SK-N-SH (cell line): ENCODE data around the gene GLCE. TPM values are rescaled to one million over a fixed set of nuclear protein-coding genes. Genes with fewer than 3 reads are reported as not detected.
A peak's percentile ranks its signal among the peaks of the same experiment; 100 is the strongest.

Experiments used
- CTCF ChIA-PET: fragments of 300-600, 350-600 bp; formaldehyde crosslinking; extraction: SDS; loops from one replicate; lab custom pipeline; 2021; lab: Yijun Ruan, JAX
- POLR2A ChIA-PET: fragments of 350-600 bp; sonication (Branson Sonifier 250); formaldehyde crosslinking; extraction: SDS; loops from one replicate; lab custom pipeline; 2020; ENCODE audit warnings: antibody characterized with exemption, inconsistent platforms; lab: Yijun Ruan, JAX
- DNase-seq: peaks from one replicate; pipeline ENCODE4 v3.0.0; 2012
- H2AFZ ChIP-seq: fragments of 200-600 bp; sonication (generic); 2 replicates; pipeline ENCODE4 v1.8.1; 2016; ENCODE audit warnings: antibody characterized with exemption, mild to moderate bottlenecking, low read depth
- H3F3A ChIP-seq: fragments of 200-600 bp; sonication (generic); replicated peaks from 2 replicates; pipeline ENCODE3; 2016; ENCODE audit warnings: antibody characterized with exemption, mild to moderate bottlenecking; ENCODE audit not compliant: insufficient read depth
- H3K27ac ChIP-seq, 2 experiments: fragments of 200-500 bp in 1 of 2; fragments of 200-600 bp in 1 of 2; sonication (Bioruptor generic) in 1 of 2; sonication (generic), shearing (Covaris generic) in 1 of 2; 2 replicates each; pipeline versions ENCODE4 v1.5.1 to v1.6.1; 2014 to 2016; ENCODE audit warnings: low read depth in 2 of 2, inconsistent platforms in 1 of 2, low read length in 1 of 2, mild to moderate bottlenecking in 1 of 2, mixed read lengths in 1 of 2
- H3K27me3 ChIP-seq: fragments of 200-600 bp; sonication (generic), shearing (Covaris generic); 2 replicates; pipeline ENCODE4 v1.6.1; 2016; ENCODE audit warnings: mixed run types; ENCODE audit not compliant: insufficient read depth
- H3K36me3 ChIP-seq, 2 experiments: fragments of 200-500 bp in 1 of 2; fragments of 200-600 bp in 1 of 2; sonication (Bioruptor generic) in 1 of 2; sonication (generic) in 1 of 2; replicated peaks in 1 of 2; 2 replicates each; pipeline versions ENCODE3 to v1.5.1; 2014 to 2016; ENCODE audit warnings: low read length in 1 of 2, mild to moderate bottlenecking in 1 of 2; ENCODE audit not compliant: insufficient read depth in 2 of 2, control insufficient read depth in 1 of 2
- H3K4me1 ChIP-seq, 2 experiments: fragments of 200-500 bp in 1 of 2; fragments of 200-600 bp in 1 of 2; sonication (Bioruptor generic) in 1 of 2; sonication (generic), shearing (Covaris generic) in 1 of 2; 2 replicates each; pipeline versions ENCODE4 v1.5.1 to v1.6.1; 2014 to 2016; ENCODE audit warnings: low read depth in 1 of 2, low read length in 1 of 2, mixed run types in 1 of 2; ENCODE audit not compliant: insufficient read depth in 2 of 2, control insufficient read depth in 1 of 2
- H3K4me2 ChIP-seq: fragments of 200-600 bp; sonication (generic), shearing (Covaris generic); 2 replicates; pipeline ENCODE4 v1.6.1; 2017; ENCODE audit warnings: mixed run types
- H3K4me3 ChIP-seq, 2 experiments: fragments of 200-500 bp in 1 of 2; fragments of 200-600 bp in 1 of 2; sonication (Bioruptor generic) in 1 of 2; sonication (generic), shearing (Covaris generic) in 1 of 2; 2 replicates each; pipeline versions ENCODE4 v1.5.1 to v1.8.1; 2014 to 2016; ENCODE audit warnings: low read depth in 2 of 2, inconsistent platforms in 1 of 2, low read length in 1 of 2, mild to moderate bottlenecking in 1 of 2, mixed read lengths in 1 of 2, moderate library complexity in 1 of 2
- H3K79me2 ChIP-seq: fragments of 200-600 bp; sonication (generic); 2 replicates; pipeline ENCODE4 v1.8.1; 2017; ENCODE audit warnings: mild to moderate bottlenecking; ENCODE audit not compliant: insufficient read depth
- H3K9ac ChIP-seq: fragments of 200-600 bp; sonication (generic); 2 replicates; pipeline ENCODE4 v1.6.1; 2017; ENCODE audit warnings: mixed run types
- H3K9me2 ChIP-seq: fragments of 200-600 bp; sonication (generic); 2 replicates; pipeline ENCODE4 v1.6.1; 2017; ENCODE audit warnings: mixed run types
- H3K9me3 ChIP-seq: fragments of 200-600 bp; sonication (generic); 2 replicates; pipeline ENCODE4 v1.6.1; 2017; ENCODE audit warnings: mixed run types, mild to moderate bottlenecking, moderate library complexity
- H4K20me1 ChIP-seq: fragments of 200-600 bp; sonication (generic); 2 replicates; pipeline ENCODE4 v1.6.1; 2017; ENCODE audit warnings: mild to moderate bottlenecking, mixed run types; ENCODE audit not compliant: insufficient read depth
- CTCF ChIP-seq: fragments of 200-600 bp; sonication (generic); IDR thresholded peaks from 2 replicates; pipeline ENCODE4 v1.6.1; 2017; ENCODE audit warnings: antibody characterized with exemption, mild to moderate bottlenecking, moderate library complexity
- FOXJ3 ChIP-seq: sonication (generic); formaldehyde crosslinking; IDR thresholded peaks from 2 replicates; pipeline ENCODE4 v1.5.1; 2020; ENCODE audit warnings: mild to moderate bottlenecking, missing genetic modification reagents
- GABPA ChIP-seq: IDR thresholded peaks from 2 replicates; pipeline ENCODE4 v1.4.0; 2012; ENCODE audit warnings: low read depth, mild to moderate bottlenecking
- GATA2 ChIP-seq: sonication (generic); formaldehyde crosslinking; IDR thresholded peaks from 2 replicates; pipeline ENCODE4 v1.5.0; 2020; ENCODE audit warnings: mild to moderate bottlenecking, missing genetic modification reagents
- MXI1 ChIP-seq: IDR thresholded peaks from 2 replicates; pipeline ENCODE4 v1.6.1; 2012; ENCODE audit warnings: mild to moderate bottlenecking, low read depth, low read length, improper control_type of control experiment
- RCOR1 ChIP-seq: fragments of 150-350 bp; IDR thresholded peaks from 2 replicates; pipeline ENCODE4 v1.6.1; 2017; ENCODE audit warnings: antibody characterized with exemption, low read length
- RFX5 ChIP-seq: IDR thresholded peaks from 2 replicates; pipeline ENCODE4 v1.6.1; 2012; ENCODE audit warnings: mild to moderate bottlenecking, improper control_type of control experiment, low read length
- RXRA ChIP-seq: IDR thresholded peaks from 2 replicates; pipeline ENCODE4 v1.4.0; 2012; ENCODE audit warnings: low read depth, mild to moderate bottlenecking, borderline replicate concordance
- ZBTB33 ChIP-seq: IDR thresholded peaks from 2 replicates; pipeline ENCODE4 v1.4.0; 2012; ENCODE audit warnings: low read depth, borderline replicate concordance
- WGBS: methylation state at CpG from one replicate; pipeline ENCODE4 v1.1.6; 2017; ENCODE audit warnings: low lambda C conversion rate; 5-methylcytosine and 5-hydroxymethylcytosine counted together
- polyA plus RNA-seq, 3 experiments: library from polyadenylated mRNA; depleted of rRNA; stranded (reverse); fragments of >200 nt; gene quantifications; 2 replicates each; pipeline ENCODE4 v1.2.3, GENCODE V29; 2012

GLCE gene
- polyA plus RNA-seq, 1 of the 3 experiments (the other 2 are of a cell fraction), result 19.5 TPM

GRCh38 chr15:69213786-69214185 lies 53.4 kb downstream of the GLCE start:
- Histone ChIP-seq H3K9me3 (peaks cover 4% of the 10 kb centered on the region; the same call in 1 of the 2 replicates), H3K4me3 (no peak overlapping the region), H3K4me1 (no peaks in the 10 kb centered on the region; a peak in 1 of 4 replicates), H3K9me2 (no peaks in the 10 kb centered on the region; the same call in 1 of the 2 replicates), H3K27me3 (no peaks in the 10 kb centered on the region)
- ChIA-PET CTCF (interaction anchor here (0.9 to 1.8 kb wide), 6 partner anchors 9 to 82 kb away, joined by 3 to 6 read pairs (median 3); no protein-coding TSS in a partner anchor), POLR2A (no interaction called here)
- 73% methylated on average over 3 of the region's 3 CpGs for WGBS
- TF ChIP-seq CTCF (peak; percentile 31; the same call in 1 of the 2 replicates), RFX5 (no peak)
- TF ChIP-seq, all 33 proteins: peak for 1
- no peaks in the 10 kb centered on the region for H3K79me2 ChIP-seq
- no peak for DNase-seq
- no peak overlapping the region for H2AFZ ChIP-seq
- no peak overlapping the region for H3K4me2 ChIP-seq
- no peaks in the 10 kb centered on the region for H3F3A ChIP-seq
- H3K9ac ChIP-seq, result no peak overlapping the region
- no peak overlapping the region for H3K27ac ChIP-seq
- H3K36me3 ChIP-seq, result peaks cover 0 to 7% of the 10 kb centered on the region in 2 experiments
- H4K20me1 ChIP-seq, result no peaks in the 10 kb centered on the region

- no peaks in the 10 kb centered on the region for H3K79me2 ChIP-seq
- TF ChIP-seq RXRA (no peak), RCOR1 (no peak), FOXJ3 (CRISPR knock-in tag) (no peak), GATA2 (CRISPR knock-in tag) (no peak), GABPA (no peak), MXI1 (no peak), RFX5 (no peak)
- no peaks in the 10 kb centered on the region; a peak in 1 of 4 replicates for H3K4me1 ChIP-seq
- 84% methylated on average over 2 of the region's 2 CpGs for WGBS
- peaks cover 14% of the 10 kb centered on the region; the same call in 1 of the 2 replicates for H3K9me3 ChIP-seq
- H3K4me3 ChIP-seq, result no peak overlapping the region
- H4K20me1 ChIP-seq, result no peaks in the 10 kb centered on the region
- no peak overlapping the region for H3K27ac ChIP-seq
- no peak overlapping the region for H2AFZ ChIP-seq
- ChIA-PET CTCF (interaction anchor here (1.2 kb wide), 1 partner anchor 156 kb away, joined by 4 read pairs; no protein-coding TSS in a partner anchor), POLR2A (no interaction called here)
- H3K9me2 ChIP-seq, result no peaks in the 10 kb centered on the region; the same call in 1 of the 2 replicates
- DNase-seq, result no peak
- H3K4me2 ChIP-seq, result no peak overlapping the region
- H3F3A ChIP-seq, result no peaks in the 10 kb centered on the region
- H3K27me3 ChIP-seq, result no peaks in the 10 kb centered on the region
- H3K36me3 ChIP-seq, result peaks cover 0 to 14% of the 10 kb centered on the region in 2 experiments
- no peak overlapping the region for H3K9ac ChIP-seq
These were observed 55.0 kb downstream of the GLCE start for GRCh38 chr15:69215314-69216035.

- no peaks in the 10 kb centered on the region for H3K4me1 ChIP-seq
- H3F3A ChIP-seq, result no peaks in the 10 kb centered on the region
- TF ChIP-seq ZBTB33, result no peak
- TF ChIP-seq GATA2 (CRISPR knock-in tag), result no peak
- TF ChIP-seq, all 33 proteins: peak for 0
- Histone ChIP-seq H3K27ac (no peak overlapping the region), H3K79me2 (no peaks in the 10 kb centered on the region), H3K4me2 (no peak overlapping the region), H3K9me3 (peaks cover 21% of the 10 kb centered on the region; the same call in 1 of the 2 replicates), H3K27me3 (no peaks in the 10 kb centered on the region), H3K4me3 (no peak overlapping the region), H4K20me1 (no peaks in the 10 kb centered on the region), H3K9ac (no peak overlapping the region), H2AFZ (no peak overlapping the region), H3K36me3 (peaks cover 0 to 17% of the 10 kb centered on the region in 2 experiments), H3K9me2 (no peaks in the 10 kb centered on the region; the same call in 1 of the 2 replicates)
- CTCF ChIA-PET, result interaction anchor here (1.0 kb wide), 2 partner anchors 10 to 158 kb away, joined by 3 read pairs; no protein-coding TSS in a partner anchor
- no peak for DNase-seq
- POLR2A ChIA-PET, result no interaction called here
These were observed 56.9 kb downstream of the GLCE start for GRCh38 chr15:69217381-69217780.
